Tibial nerve (tissue), 4 donors: Measurements from ENCODE around the gene TRIM25.

Experiments
- EP300 ChIP-seq, 2 donors: sonication (generic); formaldehyde crosslinking; IDR thresholded peaks; one replicate each; pipeline ENCODE4 v1.6.1; 2017; ENCODE audit warnings: antibody characterized with exemption in 2 of 2, mild to moderate bottlenecking in 1 of 2
- TF ChIP-seq, protein P1 (sequence below), 5 experiments: fragments of 200-600 bp in 3 of 5; fragments of 450-650 bp in 2 of 5; sonication (generic) in 3 of 5; IDR thresholded peaks; one replicate each; pipeline ENCODE4 v1.5.1; 2016 to 2019; ENCODE audit warnings: antibody characterized with exemption in 5 of 5, mild to moderate bottlenecking in 3 of 5, moderate library complexity in 2 of 5

DNA sequence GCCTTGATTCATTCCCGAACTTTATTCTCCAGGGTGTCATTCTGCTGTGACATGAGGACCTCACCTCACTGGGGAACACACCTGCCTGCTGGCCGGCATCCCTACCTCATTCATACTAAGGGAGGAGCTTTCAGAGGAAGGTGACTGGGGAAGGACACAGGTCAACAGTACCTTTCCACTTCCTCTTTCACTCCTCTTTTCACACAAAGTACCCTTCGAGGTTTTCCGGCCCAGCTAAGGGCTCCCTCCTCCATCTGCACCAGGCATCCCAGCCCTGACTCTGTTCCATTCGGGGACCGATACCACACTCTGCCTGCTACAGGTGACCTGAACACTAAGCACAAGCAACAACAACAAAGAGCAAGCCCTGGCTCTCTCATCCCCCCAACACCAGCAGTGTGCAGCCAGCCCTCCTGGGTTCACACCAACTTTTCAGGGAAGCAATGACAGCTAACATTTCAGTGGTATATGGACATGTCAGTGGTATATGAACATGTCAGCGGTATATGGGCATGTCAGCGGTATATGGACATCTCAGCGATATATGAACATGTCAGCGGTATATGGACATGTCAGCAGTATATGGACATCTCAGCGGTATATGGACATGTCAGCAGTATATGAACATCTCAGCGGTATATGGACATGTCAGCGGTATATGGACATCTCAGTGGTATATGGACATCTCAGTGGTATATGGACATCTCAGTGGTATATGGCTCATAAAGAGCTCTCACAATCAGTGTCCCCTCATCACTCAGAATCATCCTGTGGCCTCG, 16.0 kb downstream of the TRIM25 start:
- TF ChIP-seq, protein P1, sequence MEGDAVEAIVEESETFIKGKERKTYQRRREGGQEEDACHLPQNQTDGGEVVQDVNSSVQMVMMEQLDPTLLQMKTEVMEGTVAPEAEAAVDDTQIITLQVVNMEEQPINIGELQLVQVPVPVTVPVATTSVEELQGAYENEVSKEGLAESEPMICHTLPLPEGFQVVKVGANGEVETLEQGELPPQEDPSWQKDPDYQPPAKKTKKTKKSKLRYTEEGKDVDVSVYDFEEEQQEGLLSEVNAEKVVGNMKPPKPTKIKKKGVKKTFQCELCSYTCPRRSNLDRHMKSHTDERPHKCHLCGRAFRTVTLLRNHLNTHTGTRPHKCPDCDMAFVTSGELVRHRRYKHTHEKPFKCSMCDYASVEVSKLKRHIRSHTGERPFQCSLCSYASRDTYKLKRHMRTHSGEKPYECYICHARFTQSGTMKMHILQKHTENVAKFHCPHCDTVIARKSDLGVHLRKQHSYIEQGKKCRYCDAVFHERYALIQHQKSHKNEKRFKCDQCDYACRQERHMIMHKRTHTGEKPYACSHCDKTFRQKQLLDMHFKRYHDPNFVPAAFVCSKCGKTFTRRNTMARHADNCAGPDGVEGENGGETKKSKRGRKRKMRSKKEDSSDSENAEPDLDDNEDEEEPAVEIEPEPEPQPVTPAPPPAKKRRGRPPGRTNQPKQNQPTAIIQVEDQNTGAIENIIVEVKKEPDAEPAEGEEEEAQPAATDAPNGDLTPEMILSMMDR (IDR thresholded peaks at IDR 0.05): no peak
- no peak for TF ChIP-seq EP300 (IDR thresholded peaks at IDR 0.05)
